Measurements from ENCODE around the gene VWC2. TPM values are rescaled to one million over a fixed set of nuclear protein-coding genes. Genes with fewer than 3 reads are reported as not detected.

The VWC2 gene
- total and polyA plus RNA-seq, 2 of the 4 experiments (the other 2 are of a cell fraction), result not detected

DNA sequence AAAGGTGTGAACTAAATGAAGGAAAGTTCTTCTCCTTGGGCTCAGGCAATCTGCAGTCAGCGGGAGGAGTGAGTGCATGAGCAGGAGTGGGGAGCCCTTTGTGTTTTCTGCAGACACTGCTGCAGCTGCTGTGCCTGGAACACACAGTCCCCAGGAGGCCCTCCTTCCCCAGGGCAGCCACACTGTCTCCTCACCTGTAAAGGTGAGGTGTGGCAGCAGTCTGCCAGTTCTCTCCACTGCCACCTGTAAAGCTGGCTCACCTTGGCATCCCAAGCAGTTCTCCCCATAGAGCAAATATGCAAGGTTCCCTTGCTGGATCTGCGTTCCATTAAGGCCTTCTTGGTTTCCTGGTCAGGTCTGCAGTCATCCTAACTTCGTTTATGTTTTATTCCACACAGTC is 5.2 kb upstream of the VWC2 start:
- H3K4me1 ChIP-seq (ENCODE audit: control insufficient read depth, insufficient read depth, low read length), result no peaks in the 10 kb centered on the region
- H4K8ac ChIP-seq (ENCODE audit: low read depth in 2 of 2, low read length in 2 of 2), result no peak overlapping the region
- H2AK5ac ChIP-seq (ENCODE audit: low read depth, low read length), result no peak overlapping the region
- no TSS peak for BruUV-seq (replicated peaks)
- no peaks in the 10 kb centered on the region for H4K20me1 ChIP-seq (ENCODE audit: insufficient read depth, low read length)
- H3K4ac ChIP-seq (ENCODE audit: low read depth, low read length), result no peak overlapping the region
- H2AK9ac ChIP-seq (replicated peaks; ENCODE audit: low read depth, low read length, poor library complexity), result no peak overlapping the region
- H4K5ac ChIP-seq (ENCODE audit: low read depth, low read length), result no peak overlapping the region
- H3K79me1 ChIP-seq (ENCODE audit: low read depth in 1 of 2, low read length in 2 of 2), result no peaks in the 10 kb centered on the region
- ATAC-seq (ENCODE audit: low read depth), result no peak
- H3K27me3 ChIP-seq (ENCODE audit: control insufficient read depth, insufficient read depth, low read length), result no peaks in the 10 kb centered on the region; the same call in 1 of the 2 replicates
- H2AFZ ChIP-seq (replicated peaks; ENCODE audit: low read length, poor library complexity), result no peak overlapping the region
- H2BK20ac ChIP-seq (ENCODE audit: low read depth, low read length), result no peak overlapping the region
- H3K36me3 ChIP-seq (ENCODE audit: control insufficient read depth, insufficient read depth, low read length), result no peaks in the 10 kb centered on the region
- TF ChIP-seq BHLHE40 (IDR thresholded peaks at IDR 0.05; ENCODE audit: low read depth, low read length) (no peak), SMC3 (IDR thresholded peaks at IDR 0.05; ENCODE audit: low read depth, low read length) (no peak), CEBPB (IDR thresholded peaks at IDR 0.05; ENCODE audit: low read depth, low read length) (no peak), MAZ (IDR thresholded peaks at IDR 0.05; ENCODE audit: borderline replicate concordance, low read depth, low read length) (no peak), RFX5 (IDR thresholded peaks at IDR 0.05; ENCODE audit: low read depth, low read length) (no peak), MAFK (IDR thresholded peaks at IDR 0.05; ENCODE audit: low read depth, low read length) (no peak), FOS (IDR thresholded peaks at IDR 0.05; ENCODE audit: low read depth, low read length) (no peak), NFE2L2 (IDR thresholded peaks at IDR 0.05; ENCODE audit: low read depth, low read length) (no peak), RAD21 (IDR thresholded peaks at IDR 0.05; ENCODE audit: low read length) (no peak), RCOR1 (IDR thresholded peaks at IDR 0.05; ENCODE audit: insufficient replicate concordance, low read length) (no peak)
- TF ChIP-seq, protein P1, sequence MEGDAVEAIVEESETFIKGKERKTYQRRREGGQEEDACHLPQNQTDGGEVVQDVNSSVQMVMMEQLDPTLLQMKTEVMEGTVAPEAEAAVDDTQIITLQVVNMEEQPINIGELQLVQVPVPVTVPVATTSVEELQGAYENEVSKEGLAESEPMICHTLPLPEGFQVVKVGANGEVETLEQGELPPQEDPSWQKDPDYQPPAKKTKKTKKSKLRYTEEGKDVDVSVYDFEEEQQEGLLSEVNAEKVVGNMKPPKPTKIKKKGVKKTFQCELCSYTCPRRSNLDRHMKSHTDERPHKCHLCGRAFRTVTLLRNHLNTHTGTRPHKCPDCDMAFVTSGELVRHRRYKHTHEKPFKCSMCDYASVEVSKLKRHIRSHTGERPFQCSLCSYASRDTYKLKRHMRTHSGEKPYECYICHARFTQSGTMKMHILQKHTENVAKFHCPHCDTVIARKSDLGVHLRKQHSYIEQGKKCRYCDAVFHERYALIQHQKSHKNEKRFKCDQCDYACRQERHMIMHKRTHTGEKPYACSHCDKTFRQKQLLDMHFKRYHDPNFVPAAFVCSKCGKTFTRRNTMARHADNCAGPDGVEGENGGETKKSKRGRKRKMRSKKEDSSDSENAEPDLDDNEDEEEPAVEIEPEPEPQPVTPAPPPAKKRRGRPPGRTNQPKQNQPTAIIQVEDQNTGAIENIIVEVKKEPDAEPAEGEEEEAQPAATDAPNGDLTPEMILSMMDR (conservative IDR thresholded peaks at IDR 0.05; ENCODE audit: low read depth, low read length), result no peak
- TF ChIP-seq, protein P2, sequence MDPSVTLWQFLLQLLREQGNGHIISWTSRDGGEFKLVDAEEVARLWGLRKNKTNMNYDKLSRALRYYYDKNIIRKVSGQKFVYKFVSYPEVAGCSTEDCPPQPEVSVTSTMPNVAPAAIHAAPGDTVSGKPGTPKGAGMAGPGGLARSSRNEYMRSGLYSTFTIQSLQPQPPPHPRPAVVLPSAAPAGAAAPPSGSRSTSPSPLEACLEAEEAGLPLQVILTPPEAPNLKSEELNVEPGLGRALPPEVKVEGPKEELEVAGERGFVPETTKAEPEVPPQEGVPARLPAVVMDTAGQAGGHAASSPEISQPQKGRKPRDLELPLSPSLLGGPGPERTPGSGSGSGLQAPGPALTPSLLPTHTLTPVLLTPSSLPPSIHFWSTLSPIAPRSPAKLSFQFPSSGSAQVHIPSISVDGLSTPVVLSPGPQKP (IDR thresholded peaks at IDR 0.05; ENCODE audit: borderline replicate concordance, low read depth, low read length), result no peak
- no peak overlapping the region for H2BK5ac ChIP-seq (ENCODE audit: low read depth, low read length, poor library complexity, severe bottlenecking)
- DNase-seq, result no peak
- in situ Hi-C loops (cut with MboI; ENCODE audit: low sequenced_read_pairs), result no loop called here
- H3K27ac ChIP-seq (ENCODE audit: insufficient read depth, low read length), result no peak overlapping the region
- no peak overlapping the region for H3K18ac ChIP-seq (ENCODE audit: low read depth, low read length)
- H2BK120ac ChIP-seq (ENCODE audit: low read depth, low read length), result no peak overlapping the region
- no peaks in the 10 kb centered on the region for H3K9me1 ChIP-seq (ENCODE audit: insufficient read depth, low read length)
- ChIA-PET CTCF (no interaction called here), POLR2A (ENCODE audit: unreplicated experiment) (no interaction called here)
- dilution Hi-C loops (cut with HindIII; ENCODE audit: low sequenced_read_pairs, unreplicated experiment), result no loop called here
- no peak overlapping the region for H3K4me3 ChIP-seq (ENCODE audit: insufficient read depth, low read depth, low read length)
- intact Hi-C loops (cut with micrococcal nuclease), result no loop called here
- H3K14ac ChIP-seq (replicated peaks; ENCODE audit: low read depth, low read length), result no peak overlapping the region
- H3K9ac ChIP-seq (ENCODE audit: low read depth, low read length), result no peak overlapping the region
- 83% methylated on average over 1 of the region's 3 CpGs; no CpG with 5 or more reads in 1 of the 2 experiments for WGBS, 2 experiments (ENCODE audit: extremely low coverage in 2 of 2, insufficient read length in 1 of 2)
- no peak overlapping the region for H3K4me2 ChIP-seq (ENCODE audit: low read depth, low read length)
- H3K56ac ChIP-seq (ENCODE audit: extremely low read depth, insufficient read depth, low read length), result no peak overlapping the region
- H3K23ac ChIP-seq (ENCODE audit: low read depth, low read length), result no peak overlapping the region
- no peak overlapping the region for H2BK15ac ChIP-seq (ENCODE audit: low read depth, low read length)
- peaks cover 2% of the 10 kb centered on the region; the same call in 1 of the 2 replicates for H3K9me3 ChIP-seq (ENCODE audit: control insufficient read depth, insufficient read depth, low read length)
- H4K91ac ChIP-seq (ENCODE audit: insufficient read depth, low read depth, low read length), result no peak overlapping the region

Data from IMR-90 (cell line).